ENCODE data around the gene ATP5PO. TPM values are rescaled to one million over a fixed set of nuclear protein-coding genes. Genes with fewer than 3 reads are reported as not detected.

Gene ATP5PO, protein sequence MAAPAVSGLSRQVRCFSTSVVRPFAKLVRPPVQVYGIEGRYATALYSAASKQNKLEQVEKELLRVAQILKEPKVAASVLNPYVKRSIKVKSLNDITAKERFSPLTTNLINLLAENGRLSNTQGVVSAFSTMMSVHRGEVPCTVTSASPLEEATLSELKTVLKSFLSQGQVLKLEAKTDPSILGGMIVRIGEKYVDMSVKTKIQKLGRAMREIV
- 154 and 185 TPM in 2 replicates for total RNA-seq

DNA sequence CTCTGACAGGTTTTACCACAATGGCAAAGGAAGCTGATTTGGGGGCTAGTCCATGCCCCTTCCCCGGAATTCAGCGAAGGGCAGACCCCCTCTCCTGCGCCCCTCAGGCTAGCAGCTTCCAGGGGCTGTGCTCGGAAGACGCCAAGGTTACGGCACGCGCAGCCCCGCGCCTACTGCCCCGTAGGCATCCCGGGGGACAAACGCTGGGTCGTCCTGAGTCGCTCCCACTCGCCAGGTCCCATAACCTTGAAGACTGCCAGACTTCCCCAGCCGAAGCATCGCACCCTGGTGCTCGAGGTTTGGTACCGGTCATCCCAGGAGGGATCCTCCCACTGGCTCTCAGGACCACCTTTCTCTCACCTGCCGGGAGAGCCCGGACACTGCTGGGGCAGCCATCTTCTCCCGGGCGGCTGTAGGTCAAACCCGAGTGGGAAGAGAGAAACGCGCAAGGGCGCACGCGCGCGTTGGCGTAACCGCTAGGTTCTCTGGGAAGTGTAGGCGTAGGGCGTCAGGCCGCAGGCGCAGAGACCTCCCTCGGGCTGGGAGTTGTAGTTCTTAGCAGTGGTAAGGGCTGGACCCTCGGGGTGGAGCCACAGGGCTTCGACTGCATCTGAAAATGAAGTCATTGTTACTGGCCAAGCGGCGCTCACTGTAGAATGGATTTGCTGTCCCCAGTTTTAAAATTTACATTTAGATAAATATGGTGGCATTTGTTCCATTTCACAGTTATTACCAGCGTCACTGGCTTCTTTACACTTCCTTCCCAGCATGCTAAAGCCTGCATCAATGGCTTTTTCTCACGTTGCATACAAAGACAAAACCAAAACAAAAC is at the start of gene ATP5PO:
Gene ATP5PO (minus strand): TSS at position 437 of the 832 bp plus-strand sequence. CDS start 41 bp downstream, at position 396.

Other genes starting within 250 kb of the ATP5PO start
- 15.1 and 19.3 TPM in 2 replicates for gene MRPS6, start 157.8 kb upstream of the ATP5PO start, total RNA-seq
- gene SLC5A3, start 157.8 kb upstream of the ATP5PO start, total RNA-seq: 5.8 and 9.3 TPM in 2 replicates